Measurements from ENCODE around the gene G0S2.

The G0S2 gene, protein sequence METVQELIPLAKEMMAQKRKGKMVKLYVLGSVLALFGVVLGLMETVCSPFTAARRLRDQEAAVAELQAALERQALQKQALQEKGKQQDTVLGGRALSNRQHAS
- 3.3 to 856 (median 17.9) reads per million in 17 experiments for total RNA-seq

DNA sequence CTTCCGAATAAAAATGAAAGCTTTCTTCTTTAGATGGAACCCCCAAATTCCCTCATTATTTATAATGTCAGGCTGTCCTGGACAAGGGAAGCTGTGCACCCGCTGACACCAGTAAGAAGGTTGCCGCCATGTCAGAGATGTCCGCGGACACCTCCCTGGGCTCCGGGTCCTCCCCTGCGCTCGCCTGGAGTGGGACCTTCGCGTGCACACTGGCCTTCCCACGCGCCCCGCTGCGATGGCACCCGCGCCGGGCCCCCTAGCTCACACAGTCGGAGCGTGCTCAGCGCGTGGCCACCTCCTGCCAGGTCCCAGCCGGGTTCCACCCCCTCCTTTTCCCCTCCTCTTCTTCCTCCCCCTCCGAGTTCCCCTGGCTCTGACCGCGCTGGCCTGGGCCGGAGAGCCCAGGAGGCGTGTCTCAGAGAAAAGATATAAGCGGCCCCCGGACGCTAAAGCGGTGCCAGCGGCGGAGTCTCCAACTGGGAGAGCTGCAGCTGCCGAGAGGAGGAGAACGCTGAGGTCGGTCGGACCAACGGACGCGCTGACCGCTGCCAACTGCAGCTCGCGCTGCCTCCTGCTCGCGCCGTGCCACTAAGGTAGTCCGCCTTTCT, at the start of gene G0S2:
Gene G0S2, plus strand, starts transcription at position 456 of the 608 bp plus-strand sequence. CDS start 273 bp downstream, outside the sequence.
- peak; percentile 55 to 72 (median 61) for DNase-seq

GRCh38 chr1:209625791-209626285, 49.4 kb upstream of the G0S2 start:
- DNase-seq: no peak

- peak; percentile 69 to 87 (median 76) for DNase-seq
Measured at GRCh38 chr1:209626346-209627026, 48.7 kb upstream of the G0S2 start.

GRCh38 chr1:209627027-209627731, 48.0 kb upstream of the G0S2 start:
- peak; percentile 50 to 68 (median 62) for DNase-seq

GRCh38 chr1:209627732-209628196, 47.4 kb upstream of the G0S2 start:
- peak; percentile 75 to 86 (median 82) for DNase-seq

GRCh38 chr1:209628618-209629299, 46.5 kb upstream of the G0S2 start:
- DNase-seq: no peak

DNA sequence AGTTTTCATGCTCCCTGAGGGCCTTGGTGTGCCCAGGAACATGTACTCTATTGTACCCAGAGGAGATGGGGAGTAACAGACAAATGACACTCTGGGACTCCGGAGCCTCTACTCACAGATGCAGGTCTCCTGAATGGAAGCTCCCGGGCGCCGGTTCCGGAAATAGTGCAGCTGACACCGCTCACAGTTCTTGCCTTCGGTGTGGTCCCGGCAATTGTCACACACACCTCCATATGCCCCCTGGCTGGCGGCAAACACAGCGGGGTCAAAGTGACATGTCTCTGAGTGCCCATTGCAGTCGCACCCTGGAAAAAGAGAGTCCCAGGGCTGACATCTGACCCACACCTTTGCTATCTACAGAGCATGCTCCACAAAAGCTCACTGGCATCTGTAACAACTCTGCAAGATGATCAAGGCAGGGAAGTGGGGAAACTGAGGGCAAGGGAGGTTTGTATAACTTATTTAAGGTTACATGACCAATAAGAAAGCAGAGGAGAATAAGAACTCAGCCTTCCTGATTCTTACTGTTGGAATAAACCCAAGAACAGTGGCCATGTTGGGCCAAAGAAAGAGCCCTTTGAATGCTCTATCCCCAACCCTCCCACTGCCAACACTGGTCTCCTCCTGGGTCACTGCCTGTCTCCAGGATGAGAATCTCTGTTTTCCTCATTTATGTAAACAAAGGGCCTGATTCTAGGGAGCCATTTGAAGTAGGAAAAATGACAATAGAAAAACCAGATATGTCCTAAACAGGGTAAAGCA, 45.4 kb upstream of the G0S2 start:
- no peak for DNase-seq

GRCh38 chr1:209630383-209631225, 44.6 kb upstream of the G0S2 start:
- no peak for DNase-seq

DNA sequence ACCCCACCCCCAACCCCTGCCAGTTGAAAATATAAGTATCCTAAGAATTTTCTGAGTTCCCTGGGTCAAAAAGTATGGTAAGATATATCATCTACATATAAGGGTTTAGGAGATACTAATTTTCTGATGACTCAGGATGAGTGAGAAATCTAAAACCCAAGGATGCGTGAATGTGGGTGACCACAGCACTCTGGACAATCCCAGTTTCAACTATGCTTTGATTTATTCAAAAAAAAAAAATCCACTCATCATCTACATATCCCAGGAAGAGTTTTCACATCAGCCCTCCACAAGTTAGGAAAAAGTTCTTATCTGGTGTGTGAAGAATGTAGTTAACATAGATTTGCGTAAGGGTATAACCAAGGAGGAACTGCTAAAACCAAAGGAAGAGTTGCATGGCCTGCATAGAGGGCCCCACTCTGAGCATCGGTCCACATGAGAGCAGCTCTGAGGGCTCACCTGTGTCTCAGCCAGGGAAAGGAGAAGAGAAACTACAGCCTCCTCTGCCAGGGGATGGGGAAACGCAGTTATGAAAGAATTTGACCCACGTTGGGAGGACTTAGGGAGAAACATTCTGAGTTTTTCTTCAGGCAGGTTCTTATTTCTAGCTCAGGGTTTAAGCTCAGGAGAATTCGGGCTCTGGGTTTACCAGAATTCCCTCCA, 41.7 kb upstream of the G0S2 start:
- no peak for DNase-seq

DNA sequence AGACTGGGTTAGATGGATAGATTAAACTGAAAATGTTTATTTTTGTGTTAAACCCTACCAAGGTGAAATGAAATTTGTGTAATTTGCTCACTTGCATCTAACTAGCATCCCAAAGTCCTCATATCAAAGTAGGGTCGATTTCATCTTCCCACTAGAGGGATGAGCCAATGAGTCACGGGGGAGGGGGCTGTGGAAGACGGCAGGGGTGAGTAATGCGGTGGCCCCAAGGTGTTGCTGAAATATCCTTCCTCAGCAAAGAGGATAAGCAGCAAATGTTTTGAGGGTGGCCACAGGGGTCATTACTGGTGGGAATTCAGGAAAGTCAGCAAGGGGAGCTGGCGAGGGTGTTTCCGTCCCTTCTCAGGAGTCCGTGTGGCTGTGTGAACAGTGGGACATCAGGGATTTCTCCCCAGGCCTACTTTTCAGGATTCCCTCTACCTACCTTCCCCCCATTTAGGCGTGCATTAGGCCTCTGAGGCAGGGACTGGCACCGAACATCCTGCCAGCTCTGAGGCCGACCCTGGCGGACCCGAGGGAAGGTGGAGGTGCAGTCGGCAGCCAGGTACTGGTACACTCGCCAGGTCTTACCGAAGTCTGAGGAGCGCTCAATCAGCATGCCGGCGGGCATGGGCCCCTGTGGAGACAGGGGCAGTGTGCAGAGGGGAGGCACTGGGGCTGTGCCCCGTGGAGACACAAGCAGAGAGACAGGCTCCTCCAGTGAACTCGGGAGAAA, 41.0 kb upstream of the G0S2 start:
- no peak for DNase-seq

DNA sequence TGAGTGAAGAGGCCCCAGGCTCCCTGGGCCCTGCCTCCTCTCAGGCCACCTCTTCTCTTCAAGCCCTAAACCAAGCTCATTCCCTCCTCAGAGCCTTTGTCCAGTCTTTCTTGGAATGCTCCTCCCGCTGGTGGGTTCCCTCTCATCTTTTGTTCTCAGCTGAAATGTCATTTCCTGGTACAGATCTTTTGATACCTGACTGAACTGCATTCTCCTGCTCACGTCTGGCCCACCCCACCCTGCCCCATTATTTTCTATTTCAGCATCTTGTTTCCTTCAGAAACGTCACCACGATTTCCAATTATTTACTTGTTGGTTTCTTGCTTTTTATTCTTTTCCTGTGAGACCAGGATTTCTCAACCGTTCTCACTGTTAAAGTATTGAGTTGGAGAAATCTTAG, 39.4 kb upstream of the G0S2 start:
- no peak for DNase-seq

DNA sequence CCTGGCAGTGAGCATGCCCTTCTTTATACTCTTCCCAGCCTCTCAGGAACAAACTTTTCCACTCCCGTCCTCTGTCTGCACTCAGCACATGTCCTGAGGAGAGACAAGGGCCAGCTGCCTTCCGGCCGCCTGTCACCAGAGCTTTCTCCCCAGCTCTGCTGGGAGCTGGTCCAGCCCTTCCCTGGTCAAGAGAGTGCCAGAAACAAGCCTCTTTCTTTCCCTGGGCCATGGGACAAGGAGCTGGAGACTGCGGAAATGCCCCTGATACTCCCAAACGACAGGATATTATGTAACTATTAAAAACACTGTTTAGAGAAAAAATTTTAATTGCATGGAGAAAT, 33.4 kb upstream of the G0S2 start:
- no peak for DNase-seq

DNA sequence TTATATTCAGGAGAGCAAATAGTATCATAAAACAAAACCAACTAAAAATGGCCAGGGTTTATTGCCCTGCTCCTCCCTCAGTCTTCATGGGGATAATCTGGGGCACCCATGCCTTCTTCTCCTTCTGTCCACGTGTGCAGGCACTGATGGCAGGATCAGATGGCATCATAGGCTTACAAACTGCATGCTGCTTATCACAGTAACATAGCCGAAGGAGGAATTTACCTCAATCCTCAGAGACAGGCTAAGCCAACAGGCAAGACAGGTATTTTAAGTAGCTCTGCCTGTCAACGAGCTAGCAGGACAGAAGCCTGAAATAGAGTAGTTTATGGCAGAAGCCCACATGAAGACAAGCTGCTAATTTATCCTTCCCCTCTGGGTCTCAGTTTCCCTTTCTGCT, 32.4 kb upstream of the G0S2 start:
- DNase-seq: no peak

GRCh38 chr1:209643285-209644020, 31.8 kb upstream of the G0S2 start:
- DNase-seq: peak; percentile 69 to 78 (median 77)

- DNase-seq: no peak
Measured at GRCh38 chr1:209645574-209646452, 29.4 kb upstream of the G0S2 start.

DNA sequence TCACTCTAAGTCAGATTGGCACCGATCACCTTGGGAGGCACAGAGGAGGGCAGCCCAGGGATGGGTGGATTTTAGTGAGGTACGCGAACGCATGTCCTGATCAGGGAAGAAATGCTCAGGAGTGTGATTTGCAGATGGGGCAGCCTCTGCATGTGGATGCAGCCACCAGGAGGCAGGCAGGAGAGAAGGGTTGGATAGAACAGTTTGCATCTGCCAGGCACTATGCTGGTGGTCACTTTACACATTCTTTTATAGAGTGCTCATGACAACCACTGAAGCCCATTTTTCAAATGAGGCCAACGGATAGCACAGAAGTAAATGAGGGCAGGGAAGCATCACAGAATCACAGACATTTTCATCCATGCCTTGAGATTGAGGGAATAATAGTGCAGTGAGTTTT, 28.7 kb upstream of the G0S2 start:
- no peak for DNase-seq

- peak; percentile 44 to 72 (median 62) for DNase-seq
Measured at GRCh38 chr1:209647156-209647555, 28.1 kb upstream of the G0S2 start.

GRCh38 chr1:209648346-209648745, 26.9 kb upstream of the G0S2 start:
- DNase-seq: no peak
